Frontal cortex (tissue), 4 donors: ENCODE measurements around the gene TRAF1. TPM values are rescaled to one million over a fixed set of nuclear protein-coding genes. Genes with fewer than 3 reads are reported as not detected.

Source experiments
- DNase-seq, 2 donors: peaks; one replicate each; pipeline ENCODE4 v3.0.0; 2012; ENCODE audit warnings: low spot score in 2 of 2
- FAIRE-seq: peaks from 2 replicates; lab custom pipeline; 2012; peaks lifted over from hg19 to GRCh38; lab: Jason Lieb, UNC
- total RNA-seq: library from RNA; depleted of rRNA; stranded (reverse); fragments of >200 nt; gene quantifications from one replicate; pipeline ENCODE4 v1.2.3, GENCODE V29; 2014
- donor health status: control.
- donor health status: control.
- donor health status: control.

Gene TRAF1
- total RNA-seq, 1 donor from 2014 or later = 1.6 TPM

DNA sequence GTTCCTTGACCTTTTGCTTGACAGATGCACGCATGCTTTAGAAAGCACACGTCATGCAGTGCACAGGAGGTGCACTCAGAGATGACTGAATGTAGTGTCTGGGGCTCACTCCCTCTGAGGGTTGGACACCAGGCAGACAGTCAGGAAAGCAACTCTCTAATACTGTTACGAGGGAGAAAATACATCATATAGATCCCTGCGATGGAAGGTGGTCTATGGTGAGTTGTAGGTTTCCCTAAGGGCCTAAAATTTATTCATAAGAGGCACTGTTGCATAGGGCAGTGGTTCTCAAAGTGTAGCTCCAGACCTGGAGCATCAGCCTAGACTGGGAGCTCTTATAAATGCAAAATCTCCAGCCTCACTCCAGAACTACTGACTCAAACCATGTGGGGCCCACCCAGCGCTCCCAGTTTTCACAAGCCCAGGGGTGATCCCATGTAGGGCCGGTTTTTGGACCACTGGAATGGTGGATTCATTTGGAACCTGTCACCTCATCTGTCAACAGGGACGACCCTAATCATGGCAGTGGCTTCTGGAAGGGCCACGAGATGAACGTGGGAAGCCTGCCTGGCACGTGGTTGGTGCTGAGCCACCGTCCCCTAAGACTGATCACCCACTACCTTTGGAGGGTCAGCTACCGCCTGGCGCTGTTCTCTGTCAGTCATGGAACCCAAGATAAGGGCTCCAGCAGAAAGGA is 32.8 kb downstream of the TRAF1 start:
- DNase-seq = no peak
- FAIRE-seq = no peak

DNA sequence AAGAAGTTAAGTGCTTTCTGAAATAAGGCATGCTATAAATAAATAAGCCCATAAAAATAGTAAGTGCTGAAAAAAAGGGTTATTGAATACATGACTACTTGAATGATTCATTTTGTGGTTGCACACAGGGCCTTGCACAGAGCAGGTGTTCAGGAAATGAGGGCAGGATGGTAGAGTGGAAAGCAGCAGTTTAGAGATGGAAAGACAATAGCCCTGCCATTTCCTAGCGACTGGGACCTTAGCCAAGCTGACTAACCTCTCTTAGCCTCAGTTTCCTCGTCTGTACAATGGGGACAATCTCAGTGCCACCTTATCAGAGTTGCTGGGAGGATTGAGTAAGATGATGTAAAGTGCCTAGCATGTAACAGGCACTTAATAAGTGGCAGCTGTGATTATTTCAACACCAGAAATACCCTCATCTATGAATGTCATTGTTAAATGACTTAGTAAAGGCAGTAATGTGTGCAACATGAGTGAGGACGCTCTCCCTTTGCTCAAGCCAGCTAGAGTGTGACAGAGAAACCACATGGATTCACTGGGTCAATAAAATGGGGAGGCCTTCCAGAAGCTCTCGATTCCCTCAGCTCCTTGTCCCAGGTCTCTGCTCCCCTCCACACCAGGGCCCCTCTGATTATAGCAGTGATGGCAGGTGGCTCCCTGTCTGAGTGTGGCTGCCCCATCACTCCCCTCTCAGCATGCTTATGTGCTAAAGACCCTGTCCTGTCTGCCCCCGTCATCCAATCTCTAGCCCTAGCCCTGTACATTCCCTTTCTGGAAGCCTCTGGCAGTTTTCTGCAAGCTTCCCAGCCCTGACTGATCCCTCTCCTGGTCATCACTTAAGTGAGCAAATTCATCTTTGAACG is 33.6 kb downstream of the TRAF1 start:
- DNase-seq (no peak), FAIRE-seq (no peak)

DNA sequence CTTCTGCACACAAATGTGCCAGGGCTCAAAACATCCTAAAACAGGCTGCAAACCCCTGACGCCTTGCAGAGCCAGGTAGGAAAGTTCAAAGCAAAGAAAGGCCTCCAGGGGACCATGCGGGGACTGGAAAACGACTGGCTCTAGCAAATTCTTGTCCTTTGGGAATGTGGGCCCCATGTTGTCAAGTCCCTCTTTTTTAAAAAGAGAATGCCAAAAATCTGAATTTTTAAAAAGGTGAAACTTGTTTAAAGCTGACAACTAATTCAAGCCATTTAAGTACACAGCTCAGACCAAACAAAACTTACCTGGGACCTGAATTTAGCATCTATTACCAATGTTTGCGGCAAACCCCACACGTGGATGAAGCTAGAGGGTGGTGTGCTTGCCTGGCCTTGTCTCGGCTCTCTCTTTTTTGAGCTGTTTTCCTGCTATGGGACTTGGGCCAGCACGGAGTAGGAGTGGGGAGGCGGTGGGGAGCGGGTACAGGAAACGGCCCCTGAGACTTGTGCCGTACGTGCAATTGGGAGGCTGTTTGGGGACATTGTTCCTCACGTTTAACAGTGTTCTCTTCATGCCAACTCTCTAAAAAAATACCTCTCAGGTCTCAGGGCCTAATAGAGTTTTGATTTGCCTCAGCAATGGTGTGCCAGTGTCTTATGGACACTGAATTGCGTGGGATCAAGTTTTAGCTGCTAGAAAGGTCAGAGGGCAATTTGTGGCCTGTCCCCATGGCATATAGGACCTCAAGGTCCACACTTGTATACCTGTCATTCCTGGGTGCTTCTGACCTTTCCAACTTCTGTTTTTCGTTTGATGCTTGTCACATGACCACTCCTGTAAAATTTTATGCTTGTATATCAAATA is 34.5 kb downstream of the TRAF1 start:
- FAIRE-seq = no peak
- no peak for DNase-seq

DNA sequence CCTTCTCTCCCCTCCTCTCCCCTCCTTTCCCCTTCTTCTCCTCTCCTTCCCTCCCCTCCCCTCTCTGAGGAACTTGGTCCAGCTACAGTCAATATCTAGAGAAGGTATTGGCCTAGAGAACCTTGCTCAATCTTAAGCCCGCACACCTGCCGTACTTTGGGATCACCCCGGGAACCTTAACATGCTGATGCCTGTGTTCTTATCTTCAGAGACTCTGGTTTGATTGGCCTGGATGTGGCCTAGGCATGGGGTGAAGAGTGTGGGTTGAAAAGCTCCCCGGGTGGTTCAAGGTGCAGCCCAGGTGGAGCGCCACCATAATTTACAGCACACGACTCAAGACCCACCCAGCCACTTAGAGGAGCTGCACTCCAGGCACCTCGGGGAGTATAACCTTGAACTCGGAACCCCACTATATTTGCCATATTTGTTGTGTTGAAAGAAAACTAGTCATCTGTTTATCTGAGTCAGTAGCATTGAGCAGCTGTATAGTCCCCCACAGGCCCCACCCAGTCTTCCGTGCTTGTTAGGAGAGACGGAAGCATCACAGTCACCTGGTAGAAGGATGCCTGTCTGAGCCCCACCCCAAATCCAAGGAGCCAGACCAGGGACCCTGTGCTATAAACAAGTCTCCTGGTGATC is 35.2 kb downstream of the TRAF1 start:
- FAIRE-seq (no peak), DNase-seq (no peak)

DNA sequence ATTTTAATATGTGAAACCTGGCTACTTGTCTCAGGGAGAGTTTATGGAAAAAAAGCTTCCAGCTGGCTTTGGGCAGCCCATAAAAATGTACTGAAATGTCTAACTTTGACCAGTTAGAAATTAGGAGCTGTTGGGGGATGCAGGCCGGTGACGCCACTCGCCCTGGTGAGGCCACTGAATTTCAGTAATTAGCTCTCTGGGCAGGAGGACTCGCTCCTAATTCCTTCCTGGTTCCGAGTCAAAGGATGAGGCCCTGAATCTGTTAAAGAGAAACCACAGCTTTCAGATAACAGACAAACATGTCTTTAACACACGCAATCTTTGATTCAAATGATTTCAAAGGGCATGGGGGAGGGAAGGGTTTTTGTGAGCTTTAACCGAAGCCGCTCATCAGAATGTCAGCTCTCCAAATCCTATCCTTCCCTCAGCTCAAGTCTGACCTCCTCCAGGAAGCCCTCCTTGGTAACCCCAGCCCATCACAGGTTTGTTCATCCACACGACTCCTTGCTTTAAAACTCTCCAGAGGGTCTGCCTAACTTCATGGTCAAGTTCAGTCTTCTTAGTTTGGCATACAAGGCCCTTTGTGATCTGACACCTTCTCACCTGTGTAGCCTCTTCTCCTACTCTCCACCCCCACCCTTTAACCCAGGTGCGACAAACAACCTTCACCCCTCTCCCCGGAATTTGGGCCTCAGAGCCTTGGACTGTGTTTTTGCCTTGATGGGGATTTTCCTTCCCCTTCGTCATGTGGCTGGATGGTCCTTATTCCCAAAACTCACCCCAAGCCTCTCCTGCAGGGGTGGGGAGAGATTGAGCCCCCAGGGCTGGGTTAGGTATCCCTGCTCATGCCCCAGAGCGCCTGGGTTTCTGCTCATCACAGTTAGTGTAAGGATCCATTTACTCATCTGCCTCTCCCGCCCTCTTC is 36.0 kb downstream of the TRAF1 start:
- FAIRE-seq (no peak), DNase-seq (no peak)

DNA sequence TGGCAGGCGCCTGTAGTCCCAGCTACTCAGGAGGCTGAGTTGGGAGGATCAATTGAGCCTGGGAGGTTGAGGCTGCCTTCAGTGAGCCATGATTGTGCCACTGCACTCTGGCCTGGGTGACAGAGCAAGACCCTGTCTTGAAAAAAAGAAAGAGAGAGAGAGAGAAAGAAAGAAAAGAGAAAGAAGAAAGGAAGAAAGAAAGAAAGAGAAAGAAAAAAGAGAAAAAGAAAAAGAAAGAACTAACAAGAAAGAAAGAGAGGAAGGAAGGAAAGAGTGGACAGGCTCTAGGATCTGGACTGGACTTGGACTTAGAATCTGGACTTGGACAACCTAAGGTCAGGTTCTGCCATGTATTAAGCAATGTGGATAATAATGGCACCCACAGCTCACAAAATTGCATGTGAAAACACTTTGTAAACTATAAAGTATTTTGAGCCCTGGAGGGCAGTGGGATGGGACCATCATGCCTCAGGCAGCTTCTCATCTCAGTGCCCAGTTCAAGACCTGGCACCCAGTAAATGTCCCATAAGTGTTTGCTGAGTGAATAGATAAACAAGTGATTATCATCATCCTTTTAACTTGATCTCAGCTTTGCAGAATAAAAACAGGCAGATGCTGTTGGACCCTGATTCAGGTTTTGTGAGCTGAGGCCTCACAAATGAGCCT is 36.9 kb downstream of the TRAF1 start:
- no peak for DNase-seq
- no peak for FAIRE-seq

DNA sequence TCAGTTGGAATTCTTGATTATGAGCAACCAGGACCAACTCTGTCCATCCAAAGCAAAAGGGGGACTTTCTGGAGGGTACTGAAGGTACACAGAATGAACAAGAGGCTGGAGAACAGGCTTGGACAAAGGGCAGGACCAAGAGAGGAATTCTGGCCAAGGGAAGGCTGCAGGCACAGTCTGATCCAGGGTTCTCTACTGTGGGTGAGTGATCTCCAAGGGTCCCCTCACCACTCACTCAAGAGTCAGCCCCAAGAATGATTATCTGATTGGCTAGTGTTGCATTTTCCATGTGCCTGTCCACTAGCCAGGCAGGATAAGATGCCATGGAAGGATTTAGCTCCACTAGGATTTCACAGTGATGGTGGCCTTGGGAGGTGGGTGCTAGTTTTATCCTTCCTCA is 38.0 kb downstream of the TRAF1 start:
- no peak for DNase-seq
- no peak for FAIRE-seq

DNA sequence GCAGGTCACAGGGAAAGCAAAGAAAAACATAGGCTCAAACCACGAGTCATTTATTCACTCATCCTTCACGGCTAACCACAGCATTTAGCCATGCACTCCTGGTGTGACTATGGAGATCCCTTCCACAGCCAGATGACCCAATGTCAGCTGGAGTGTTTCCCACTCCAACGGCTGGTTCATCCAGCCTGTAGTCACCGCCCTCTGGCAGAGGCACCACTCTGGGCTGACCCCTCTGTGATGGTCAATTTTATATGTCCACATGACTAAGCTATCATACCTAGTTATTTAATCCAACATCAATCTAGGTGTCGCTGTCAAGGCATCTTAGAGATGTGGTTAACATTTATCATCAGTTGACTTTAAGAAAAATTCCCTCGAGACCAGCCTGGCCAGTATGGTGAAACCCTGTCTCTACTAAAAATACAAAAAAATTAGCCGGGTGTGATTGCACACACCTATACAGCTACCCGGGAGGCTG is 40.1 kb downstream of the TRAF1 start:
- FAIRE-seq (no peak), DNase-seq (no peak)

DNA sequence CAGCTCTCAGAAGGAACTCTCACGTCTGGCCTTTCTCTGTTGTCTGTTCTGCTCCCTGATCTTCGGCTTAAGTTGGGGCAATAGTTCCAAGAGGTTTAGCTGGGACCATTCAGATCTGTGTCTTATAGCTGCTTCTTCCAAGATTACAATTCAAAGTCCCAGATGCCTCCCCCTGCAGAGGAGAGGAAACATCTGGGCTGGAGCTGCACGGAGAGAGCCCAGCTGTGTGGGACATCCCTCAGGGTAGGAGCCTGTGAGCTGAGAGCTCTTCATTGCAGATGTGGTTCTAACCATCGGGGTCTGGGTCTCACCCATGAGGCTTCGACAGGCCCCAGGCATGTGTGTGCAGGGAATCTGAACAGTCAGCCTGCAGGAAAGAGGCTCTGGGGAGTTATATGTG is 40.6 kb downstream of the TRAF1 start:
- no peak for DNase-seq
- no peak for FAIRE-seq

DNA sequence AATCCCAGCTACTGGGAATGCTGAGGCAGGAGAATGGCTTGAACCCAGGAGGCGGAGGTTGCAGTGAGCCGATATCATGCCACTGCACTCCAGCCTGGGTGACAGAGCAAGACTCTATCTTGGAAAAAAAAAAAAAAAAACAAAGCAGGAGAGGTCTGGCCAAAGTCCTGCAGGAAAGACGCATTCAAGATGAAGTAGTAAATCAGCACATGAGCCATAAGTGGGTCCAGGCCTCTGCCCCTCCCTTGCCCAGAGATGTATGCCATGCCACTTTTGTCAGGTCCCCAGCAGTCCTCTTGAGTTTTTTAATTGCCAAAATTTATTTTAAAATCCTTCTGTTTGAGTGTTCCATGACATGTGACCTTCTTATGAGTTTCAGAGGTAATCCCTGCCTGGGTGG is 41.1 kb downstream of the TRAF1 start:
- FAIRE-seq = no peak
- DNase-seq = no peak

DNA sequence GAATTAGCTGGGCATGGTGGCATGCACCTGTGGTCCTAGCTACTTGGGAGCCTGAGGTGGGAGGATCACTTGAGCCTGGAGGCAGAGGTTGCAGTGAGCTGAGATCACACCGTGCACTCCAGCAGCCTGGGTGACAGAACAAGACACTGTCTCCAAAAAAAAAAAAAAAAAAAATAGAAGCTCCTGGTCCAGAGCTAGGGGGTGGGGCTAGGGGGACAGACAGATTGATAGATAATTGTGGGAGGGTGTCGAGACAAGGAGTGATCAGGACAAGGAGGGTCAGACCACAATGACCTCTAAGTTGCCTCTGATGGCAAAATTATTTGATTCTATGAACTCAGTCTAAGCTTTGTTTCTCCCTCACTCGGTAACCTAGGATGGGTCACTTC is 43.0 kb downstream of the TRAF1 start:
- FAIRE-seq (no peak), DNase-seq (no peak)

DNA sequence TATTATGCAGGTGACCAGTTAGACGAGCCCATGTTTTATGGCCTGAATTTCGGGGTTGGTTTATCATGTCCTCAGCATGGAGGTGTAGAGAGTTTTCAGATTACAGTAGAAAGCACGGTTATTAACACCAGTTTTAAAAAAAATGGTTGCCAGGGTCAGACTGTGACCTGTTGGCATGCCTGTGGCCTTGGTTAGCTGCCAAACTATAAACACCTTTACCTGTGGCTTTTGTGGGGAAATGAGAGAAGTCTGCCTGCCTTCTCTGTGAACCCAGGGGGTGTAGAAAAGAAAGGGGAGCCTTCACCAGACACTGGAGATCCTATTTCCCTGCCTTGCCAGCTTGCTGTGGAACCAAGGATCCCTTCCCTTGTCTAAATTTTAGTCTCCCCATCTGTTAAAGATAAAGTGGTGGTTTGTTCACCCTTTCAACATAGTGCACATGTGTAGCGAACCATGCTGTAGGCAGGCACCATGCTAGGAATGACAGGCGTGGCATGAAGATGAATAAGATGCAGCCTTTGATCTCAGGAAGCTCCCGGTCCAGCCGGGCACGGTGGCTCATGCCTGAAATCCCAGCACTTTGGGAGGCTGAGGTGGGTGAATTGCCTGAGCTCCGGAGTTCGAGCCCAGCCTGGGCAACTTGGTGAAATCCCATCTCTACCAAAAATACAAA is 43.5 kb downstream of the TRAF1 start:
- FAIRE-seq (no peak), DNase-seq (no peak)

DNA sequence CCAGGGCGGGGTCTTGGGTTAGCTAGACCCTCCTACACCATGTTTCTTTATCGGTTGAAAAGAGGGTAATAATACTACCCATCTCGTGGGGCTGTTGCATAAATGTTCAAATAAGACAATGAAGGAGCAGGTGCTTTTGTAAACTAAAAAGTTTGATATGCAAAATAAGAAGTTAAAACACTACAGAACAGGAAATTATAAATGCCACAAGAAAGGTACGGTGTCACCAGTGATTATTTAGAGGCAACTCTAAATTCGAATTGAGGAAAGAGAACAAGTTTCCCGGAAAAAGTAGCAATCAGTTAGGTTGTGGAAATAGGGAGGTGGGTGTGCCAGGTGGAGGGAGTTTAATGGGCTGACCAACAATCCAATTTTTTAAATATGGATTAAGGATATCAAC is 47.1 kb downstream of the TRAF1 start:
- no peak for FAIRE-seq

DNA sequence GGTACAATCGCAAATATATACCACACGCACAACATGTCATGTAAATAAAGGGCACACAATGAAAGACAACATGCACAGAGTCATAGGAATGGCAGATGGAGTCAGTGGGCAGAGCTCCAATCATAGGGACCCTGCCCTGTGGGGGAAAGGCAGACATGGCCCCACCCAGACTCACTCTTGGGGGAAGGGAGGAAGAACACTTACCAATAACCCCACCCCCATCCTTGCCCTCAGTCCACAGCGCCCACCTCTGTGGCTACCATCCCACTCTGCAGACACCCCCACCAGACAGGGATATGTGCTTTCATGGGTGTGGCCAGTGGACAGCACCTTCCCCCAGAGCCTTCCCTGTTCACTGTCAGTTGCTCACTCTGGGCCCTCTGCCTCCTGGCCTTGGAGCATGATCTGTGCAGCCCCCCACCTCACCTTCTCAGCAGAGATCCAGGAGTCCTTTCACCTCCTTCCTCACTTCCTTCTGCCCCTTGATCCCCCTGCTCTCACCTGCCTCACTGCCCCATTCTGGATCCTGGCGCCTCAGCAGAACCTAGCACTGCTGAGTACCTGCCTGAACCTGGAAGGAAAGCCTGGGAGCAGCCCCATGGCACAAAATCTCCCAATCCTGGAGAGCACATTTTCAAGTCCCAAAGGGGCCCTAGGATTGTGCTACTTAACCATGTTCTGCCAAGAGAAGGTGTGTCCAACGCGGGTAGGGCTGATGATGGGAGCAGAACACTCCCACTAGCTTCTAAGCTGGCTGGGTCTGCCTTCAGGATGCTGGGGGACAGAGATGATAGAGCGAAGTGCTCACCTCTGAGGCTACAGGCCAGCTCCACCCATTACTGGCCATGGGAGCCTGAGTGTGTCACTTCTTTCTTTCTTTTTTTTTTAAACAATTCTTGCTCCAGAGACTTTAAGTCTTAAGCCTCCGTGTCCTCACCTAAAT is 48.1 kb downstream of the TRAF1 start:
- FAIRE-seq (no peak), DNase-seq (no peak)

More for the DNA sequence above, 47.1 kb downstream of the TRAF1 start:
- no peak for DNase-seq

DNA sequence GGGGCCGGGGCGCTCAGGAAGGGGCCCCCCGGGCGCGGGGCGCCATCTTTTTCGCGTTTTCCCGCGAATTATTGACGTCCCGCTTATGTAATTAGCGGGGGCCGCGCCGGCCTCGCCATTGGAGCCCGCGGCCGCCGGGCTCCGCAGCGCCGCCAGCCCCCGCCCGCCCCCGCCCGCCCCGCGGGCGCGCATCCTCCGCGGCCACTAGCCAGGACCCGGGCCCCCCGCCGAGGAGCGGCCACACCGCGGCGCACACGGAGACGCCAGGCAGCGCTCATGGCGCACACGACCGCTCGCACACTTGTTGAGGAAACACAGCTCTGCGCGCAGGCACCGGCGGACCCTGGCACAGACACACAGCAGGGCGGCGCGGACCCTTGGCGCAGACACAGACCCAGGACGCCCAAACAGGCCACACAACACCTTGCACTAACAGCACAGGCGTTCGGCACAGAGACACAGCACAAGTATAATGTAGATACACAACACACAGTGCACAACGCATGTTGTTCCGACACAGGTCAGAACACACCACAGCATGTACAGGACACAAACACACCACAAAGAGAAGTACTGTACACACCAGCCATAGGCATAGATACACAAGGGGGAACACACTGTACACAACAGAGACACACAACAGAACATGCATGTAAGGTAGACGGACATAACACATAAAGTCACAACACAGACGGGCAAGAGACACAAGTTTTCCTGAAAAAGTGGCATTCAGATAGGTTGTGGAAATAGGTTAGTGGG is 49.1 kb downstream of the TRAF1 start:
- FAIRE-seq (no peak), DNase-seq (peak; percentile 86 to 90)

DNA sequence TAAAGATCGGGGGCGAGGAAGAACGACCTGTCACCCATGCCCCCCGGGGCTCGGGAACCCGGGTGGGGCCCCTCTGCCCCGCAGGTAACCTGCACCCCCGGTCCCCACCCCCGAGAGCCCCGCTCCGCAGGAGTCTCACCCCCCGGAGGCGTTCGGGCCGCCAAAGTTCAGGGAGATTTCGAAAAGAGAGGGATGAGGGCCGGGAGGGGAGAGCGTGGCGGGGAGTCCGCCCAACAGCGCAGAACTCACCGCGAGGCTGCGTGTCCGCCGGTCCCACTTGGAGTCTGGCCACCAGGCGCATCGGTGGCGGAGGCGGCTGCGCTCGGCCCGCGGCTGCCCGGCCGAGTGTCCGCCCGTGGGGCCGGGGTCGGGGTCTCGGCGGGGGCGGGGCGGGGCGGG is 49.8 kb downstream of the TRAF1 start, which contains the start of gene PHF19:
TSS of gene PHF19 (minus strand) at position 347 of the 399 bp plus-strand sequence. CDS start 2,447 bp downstream, outside the sequence.
- peak in 1 of 2 donors; percentile 64 for DNase-seq
- FAIRE-seq = no peak
